GM18519 (cell line): ENCODE data around the gene PCBP3.
"Not testable (repeated sequence)": the region's sequence is repeated elsewhere in the genome, so short reads cannot be mapped to it uniquely, and the experiment has no call there.

Experiments used
- ATAC-seq: cut with Tn5 transposase; IDR thresholded peaks from one replicate; pipeline ENCODE4 v1.9.1; 2021; ENCODE audit warnings: mild to moderate bottlenecking, moderate library complexity; ENCODE audit not compliant: unreplicated experiment, low FRiP score

The PCBP3 gene

GRCh38 chr21:45634511-45635183 lies 8.9 kb upstream of the PCBP3 start:
- ATAC-seq, result no peak

- no peak for ATAC-seq
These were observed 8.0 kb upstream of the PCBP3 start for GRCh38 chr21:45635271-45636151.

- ATAC-seq, result no peak
These were observed 7.1 kb upstream of the PCBP3 start for GRCh38 chr21:45636459-45636858.

- no peak for ATAC-seq
These were observed 6.4 kb upstream of the PCBP3 start for GRCh38 chr21:45636951-45637646.

- ATAC-seq, result no peak
These were observed 5.6 kb upstream of the PCBP3 start for GRCh38 chr21:45637883-45638282.

GRCh38 chr21:45638707-45639106 lies 4.8 kb upstream of the PCBP3 start:
- no peak for ATAC-seq

GRCh38 chr21:45639206-45640000 lies 4.1 kb upstream of the PCBP3 start:
- ATAC-seq, result no peak

GRCh38 chr21:45640001-45640887 lies 3.3 kb upstream of the PCBP3 start:
- ATAC-seq, result no peak

GRCh38 chr21:45640888-45641479 lies 2.5 kb upstream of the PCBP3 start:
- no peak for ATAC-seq

- no peak for ATAC-seq
These were observed 2.0 kb upstream of the PCBP3 start for GRCh38 chr21:45641480-45642035.

- ATAC-seq, result no peak
These were observed 1.3 kb upstream of the PCBP3 start for GRCh38 chr21:45642122-45642813.

- ATAC-seq, result no peak
These were observed 749 bp downstream of the PCBP3 start for GRCh38 chr21:45644041-45644906.

- ATAC-seq, result no peak
These were observed 8.4 kb downstream of the PCBP3 start for GRCh38 chr21:45651921-45652320.

- ATAC-seq, result no peak
These were observed 11.6 kb downstream of the PCBP3 start for GRCh38 chr21:45655124-45655523.

- ATAC-seq, result not testable (repeated sequence)
These were observed 12.6 kb downstream of the PCBP3 start for GRCh38 chr21:45656114-45656513.

GRCh38 chr21:45661913-45662622 lies 18.5 kb downstream of the PCBP3 start:
- ATAC-seq, result not testable (repeated sequence)
